Esophagus muscularis mucosa (tissue), 4 donors: ENCODE results near the gene LSM8.

Experiments used
- CTCF ChIP-seq, 3 experiments: fragments of 200-600 bp in 2 of 3; fragments of 450-650 bp in 1 of 3; sonication (generic) in 2 of 3; IDR thresholded peaks; one replicate each; pipeline ENCODE4 v1.5.1; 2017 to 2019; ENCODE audit warnings: antibody characterized with exemption in 3 of 3, mild to moderate bottlenecking in 2 of 3, moderate library complexity in 1 of 3
- EP300 ChIP-seq: sonication (generic); formaldehyde crosslinking; IDR thresholded peaks from one replicate; pipeline ENCODE4 v1.6.1; 2017; ENCODE audit warnings: antibody characterized with exemption
- POLR2A ChIP-seq: fragments of 450-650 bp; IDR thresholded peaks from one replicate; pipeline ENCODE4 v1.6.1; 2017; ENCODE audit warnings: antibody characterized with exemption, moderate library complexity, mild to moderate bottlenecking, low read depth
- POLR2AphosphoS5 ChIP-seq, 2 donors: sonication (generic); formaldehyde crosslinking; IDR thresholded peaks; one replicate each; pipeline ENCODE4 v1.6.1; 2017; ENCODE audit warnings: antibody characterized with exemption in 2 of 2

- no peak for TF ChIP-seq POLR2A
- no peak for TF ChIP-seq CTCF (IDR thresholded peaks at IDR 0.05)
- no peak for TF ChIP-seq EP300
- TF ChIP-seq POLR2AphosphoS5 (IDR thresholded peaks at IDR 0.05): no peak
Observed at GRCh38 chr7:118148930-118149329, 35.0 kb upstream of the LSM8 start.
